22Rv1 (cell line): ENCODE results near the gene GALNT8.

Source experiments
- CTCF ChIP-seq: fragments of 450-650 bp; IDR thresholded peaks from 2 replicates; pipeline ENCODE4 v1.5.1; 2017; ENCODE audit warnings: mild to moderate bottlenecking
- ZFX ChIP-seq: fragments of 450-650 bp; IDR thresholded peaks from 2 replicates; pipeline ENCODE4 v1.6.1; 2017; ENCODE audit warnings: antibody characterized with exemption, borderline replicate concordance

GRCh38 chr12:4771960-4772566, 51.9 kb downstream of the GALNT8 start:
- TF ChIP-seq CTCF (no peak), ZFX (no peak)
